Heart left ventricle (tissue), 16 donors: Measurements from ENCODE around the gene NRP1. TPM values are rescaled to one million over a fixed set of nuclear protein-coding genes. Genes with fewer than 3 reads are reported as not detected.

Source experiments
- ATAC-seq, 4 donors: fragments of 200-7000 bp; cut with Tn5 transposase; one replicate each; pipeline ENCODE4 v1.9.1; 2020 to 2022; ENCODE audit warnings: moderate library complexity in 4 of 4, mild to moderate bottlenecking in 3 of 4, moderate number of reproducible peaks in 1 of 4
- DNase-seq, 5 donors: peaks; one replicate each; pipeline ENCODE4 v3.0.0-alpha.2; 2020
- H3K27ac ChIP-seq, 12 donors: fragments of 200-600 bp; sonication (generic) in 4 of 12; one replicate each; pipeline versions ENCODE4 v1.5.0 to v1.8.0; 2016 to 2022; ENCODE audit warnings: mild to moderate bottlenecking in 2 of 12
- H3K27me3 ChIP-seq, 9 donors: fragments of 200-600 bp; sonication (generic) in 2 of 9; one replicate each; pipeline versions ENCODE4 v1.5.1 to v1.8.0; 2016 to 2022; ENCODE audit warnings: mild to moderate bottlenecking in 3 of 9
- H3K36me3 ChIP-seq, 9 donors: fragments of 200-600 bp; sonication (generic) in 2 of 9; one replicate each; pipeline versions ENCODE4 v1.5.0 to v1.8.0; 2018 to 2022; ENCODE audit warnings: mild to moderate bottlenecking in 2 of 9
- H3K4me1 ChIP-seq, 12 donors: fragments of 200-600 bp; sonication (generic) in 4 of 12; one replicate each; pipeline versions ENCODE4 v1.5.0 to v1.8.0; 2016 to 2022; ENCODE audit warnings: mild to moderate bottlenecking in 3 of 12
- H3K4me3 ChIP-seq, 12 donors: fragments of 200-600 bp; sonication (generic) in 4 of 12; one replicate each; pipeline versions ENCODE4 v1.5.0 to v1.8.0; 2017 to 2022; ENCODE audit warnings: mild to moderate bottlenecking in 9 of 12, moderate library complexity in 4 of 12
- H3K9me3 ChIP-seq, 12 donors: fragments of 200-600 bp; sonication (generic) in 4 of 12; one replicate each; pipeline versions ENCODE4 v1.5.0 to v1.8.0; 2016 to 2022; ENCODE audit warnings: mild to moderate bottlenecking in 1 of 12
- POLR2A ChIP-seq, 2 donors: fragments of 450-650 bp; IDR thresholded peaks; one replicate each; pipeline ENCODE4 v1.6.1; 2017; ENCODE audit warnings: antibody characterized with exemption in 2 of 2, mild to moderate bottlenecking in 2 of 2, moderate library complexity in 2 of 2
- WGBS, 4 donors: extraction: QIAGEN DNeasy Blood & Tissue Kit in 2 of 4; methylation state at CpG; one replicate each; pipeline versions ENCODE4 v1.1.5 to v1.1.7; 2013 to 2018; 5-methylcytosine and 5-hydroxymethylcytosine counted together
- intact Hi-C, 10 donors: fragments of 100-400 bp; cut with DNase I; formaldehyde crosslinking; loops; one replicate each; pipeline versions ENCODE4 v1.11.1 to v1.14.2; 2022
- polyA plus RNA-seq, 2 donors: library from polyadenylated mRNA; stranded (reverse); fragments of 200-250 nt; gene quantifications; one replicate each; pipeline ENCODE4 v1.2.3, GENCODE V29; 2013
- total RNA-seq, 9 donors: library from RNA; depleted of rRNA in 2 of 9; stranded (reverse); fragments of >200 nt in 2 of 9; fragmentation: NEBNext Ultra II Directional in 3 of 9; extraction: Animal tissue kit (Norgen Biotek cat#: 25700) in 3 of 9; gene quantifications; one replicate each; pipeline versions ENCODE4 v1.1.0 to v1.2.4, GENCODE V29; 2016 to 2023
- TF ChIP-seq, protein P1 (sequence below), 12 donors: fragments of 200-600 bp; sonication (generic) in 4 of 12; IDR thresholded peaks; one replicate each; pipeline versions ENCODE4 v1.5.0 to v1.8.0; 2018 to 2022; ENCODE audit warnings: antibody characterized with exemption in 12 of 12, mild to moderate bottlenecking in 5 of 12
- donor health status: ischemic (EF 13 %, LVEDD 7.1; RV severe dilation, severe dysfunction).
- donor health status: healthy with polysubstance abuse.
- donor health status: DM: no; HTN: yes; CAD: no.
- donor health status: DM: no; HTN: no; CAD: no.
- donor health status: ischemic (EF 25% LVEDD 6.9; RV normal size, moderate dysfunction).
- donor health status: ischemic (EF 25% LVEDD 5.7; RV mildly dilated, moderate dysfunction).
- donor health status: healthy.
- donor health status: DM: yes; HTN: yes; CAD: no.
- donor health status: ischemic (EF 35%, LVEDD 5.7; RV mildly dilated, moderate dysfunction).
- donor health status: nonischemic (EF 11% LVEDD 7.7; RV severe dilation, severe dysfunction).
- donor health status: DM: yes; HTN: yes; CAD: no.
- donor health status: PGD.
- donor health status: ischemic (EF 29% LVEDD 5.4; RV normal size, mild dysfunction).
- donor health status: nonischemic (EF 23%, LVEDD 6.1; RV moderate dilation, normal function).

Gene NRP1
- total and polyA plus RNA-seq, 11 donors = 47.1 to 279 (median 152) TPM

GRCh38 chr10:33350041-33350440, 15.6 kb upstream of the NRP1 start:
- H3K36me3 ChIP-seq = no peaks in the 10 kb centered on the region
- no peaks in the 10 kb centered on the region for H3K27me3 ChIP-seq
- TF ChIP-seq POLR2A (IDR thresholded peaks at IDR 0.05) = no peak
- TF ChIP-seq, protein P1, sequence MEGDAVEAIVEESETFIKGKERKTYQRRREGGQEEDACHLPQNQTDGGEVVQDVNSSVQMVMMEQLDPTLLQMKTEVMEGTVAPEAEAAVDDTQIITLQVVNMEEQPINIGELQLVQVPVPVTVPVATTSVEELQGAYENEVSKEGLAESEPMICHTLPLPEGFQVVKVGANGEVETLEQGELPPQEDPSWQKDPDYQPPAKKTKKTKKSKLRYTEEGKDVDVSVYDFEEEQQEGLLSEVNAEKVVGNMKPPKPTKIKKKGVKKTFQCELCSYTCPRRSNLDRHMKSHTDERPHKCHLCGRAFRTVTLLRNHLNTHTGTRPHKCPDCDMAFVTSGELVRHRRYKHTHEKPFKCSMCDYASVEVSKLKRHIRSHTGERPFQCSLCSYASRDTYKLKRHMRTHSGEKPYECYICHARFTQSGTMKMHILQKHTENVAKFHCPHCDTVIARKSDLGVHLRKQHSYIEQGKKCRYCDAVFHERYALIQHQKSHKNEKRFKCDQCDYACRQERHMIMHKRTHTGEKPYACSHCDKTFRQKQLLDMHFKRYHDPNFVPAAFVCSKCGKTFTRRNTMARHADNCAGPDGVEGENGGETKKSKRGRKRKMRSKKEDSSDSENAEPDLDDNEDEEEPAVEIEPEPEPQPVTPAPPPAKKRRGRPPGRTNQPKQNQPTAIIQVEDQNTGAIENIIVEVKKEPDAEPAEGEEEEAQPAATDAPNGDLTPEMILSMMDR (IDR thresholded peaks at IDR 0.05) = no peak
- DNase-seq = no peak
- 97 to 99% (median 98%) methylated on average over 2 of the region's 2 CpGs for WGBS, 4 donors
- intact Hi-C loops = no loop called here
- ATAC-seq = no peak
- H3K4me1 ChIP-seq = peaks cover 0 to 37% (median 4%) of the 10 kb centered on the region in 12 donors
- H3K4me3 ChIP-seq = no peak overlapping the region
- H3K27ac ChIP-seq = no peak overlapping the region
- peaks cover 0 to 7% (median 0%) of the 10 kb centered on the region in 12 donors for H3K9me3 ChIP-seq

- H3K27ac ChIP-seq = peak overlapping the region in 5 of 12 donors; percentile 1 to 47 (median 15)
- peaks cover 0 to 12% (median 0%) of the 10 kb centered on the region in 12 donors for H3K9me3 ChIP-seq
- H3K4me1 ChIP-seq = peaks cover 0 to 32% (median 4%) of the 10 kb centered on the region in 12 donors
- no peaks in the 10 kb centered on the region for H3K27me3 ChIP-seq
- ATAC-seq = peak in 3 of 4 donors; percentile 57 to 79 (median 57)
- no peak for DNase-seq
- H3K36me3 ChIP-seq = no peaks in the 10 kb centered on the region
- intact Hi-C loops = loop anchor here in 3 of 10 donors (10.0 kb wide), 3 partner anchors 106 to 366 kb away; no protein-coding TSS in a partner anchor
- no peak overlapping the region for H3K4me3 ChIP-seq
- TF ChIP-seq POLR2A (IDR thresholded peaks at IDR 0.05) = no peak
- TF ChIP-seq, protein P1 (IDR thresholded peaks at IDR 0.05) = no peak
Observed at GRCh38 chr10:33349268-33349667, 14.8 kb upstream of the NRP1 start.

GRCh38 chr10:33347211-33347610, 12.7 kb upstream of the NRP1 start:
- Histone ChIP-seq H3K4me3 (no peak overlapping the region), H3K9me3 (peaks cover 0 to 8% (median 0%) of the 10 kb centered on the region in 12 donors), H3K4me1 (peaks cover 0 to 47% (median 7%) of the 10 kb centered on the region in 12 donors), H3K36me3 (no peaks in the 10 kb centered on the region), H3K27ac (peak overlapping the region in 3 of 12 donors; percentile 6 to 50 (median 35)), H3K27me3 (no peaks in the 10 kb centered on the region)
- no peak for TF ChIP-seq POLR2A (IDR thresholded peaks at IDR 0.05)
- TF ChIP-seq, protein P1 (IDR thresholded peaks at IDR 0.05) = no peak
- DNase-seq (no peak), ATAC-seq (no peak)
- intact Hi-C loops = loop anchor here in 3 of 10 donors (10.0 kb wide), 3 partner anchors 108 to 368 kb away; no protein-coding TSS in a partner anchor
- WGBS, 4 donors = 58 to 79% (median 74%) methylated on average over 2 of the region's 2 CpGs

- no peaks in the 10 kb centered on the region for H3K27me3 ChIP-seq
- whole genome bisulfite sequencing, 4 donors = 84 to 91% (median 91%) methylated on average over 5 of the region's 5 CpGs
- no peak for ATAC-seq
- DNase-seq = no peak
- H3K4me3 ChIP-seq = no peak overlapping the region
- H3K27ac ChIP-seq = no peak overlapping the region
- no peaks in the 10 kb centered on the region for H3K36me3 ChIP-seq
- TF ChIP-seq, protein P1 (IDR thresholded peaks at IDR 0.05) = no peak
- no peak for TF ChIP-seq POLR2A (IDR thresholded peaks at IDR 0.05)
- intact Hi-C loops = loop anchor here in 3 of 10 donors (10.0 kb wide), 3 partner anchors 110 to 370 kb away; no protein-coding TSS in a partner anchor
- peaks cover 0 to 63% (median 25%) of the 10 kb centered on the region in 12 donors for H3K4me1 ChIP-seq
- H3K9me3 ChIP-seq = peaks cover 0 to 8% (median 0%) of the 10 kb centered on the region in 12 donors
Observed at GRCh38 chr10:33345236-33345635, 10.8 kb upstream of the NRP1 start.
